ENCODE measurements around the gene PHACTR1. TPM values are rescaled to one million over a fixed set of nuclear protein-coding genes. Genes with fewer than 3 reads are reported as not detected.
A peak's percentile ranks its signal among the peaks of the same experiment; 100 is the strongest.

PHACTR1 gene
- total and polyA plus RNA-seq, 8 donors: 1.4 to 12.4 (median 9.3) TPM

GRCh38 chr6:13053006-13053461 lies 336.5 kb downstream of the PHACTR1 start:
- 74 to 77% methylated on average over 9 of the region's 9 CpGs for WGBS, 2 donors
- no peak for FAIRE-seq
- H3K9me3 ChIP-seq: no peaks in the 10 kb centered on the region
- intact Hi-C loops (cut with DNase I): no loop called here
- ATAC-seq: peak in 3 of 4 donors; percentile 22 to 57 (median 52)
- no peak for TF ChIP-seq CTCF (IDR thresholded peaks at IDR 0.05)
- H3K36me3 ChIP-seq: no peaks in the 10 kb centered on the region
- H3K4me3 ChIP-seq: no peak overlapping the region
- H3K4me1 ChIP-seq: no peaks in the 10 kb centered on the region
- DNase-seq: no peak
- H3K27ac ChIP-seq: no peak overlapping the region
- no peaks in the 10 kb centered on the region for H3K27me3 ChIP-seq

- Histone ChIP-seq H3K36me3 (no peaks in the 10 kb centered on the region), H3K4me3 (no peak overlapping the region), H3K27me3 (no peaks in the 10 kb centered on the region), H3K4me1 (no peaks in the 10 kb centered on the region), H3K9me3 (no peaks in the 10 kb centered on the region), H3K27ac (no peak overlapping the region)
- no peak for TF ChIP-seq CTCF (IDR thresholded peaks at IDR 0.05)
- intact Hi-C loops (cut with DNase I): no loop called here
- 98% methylated on average over 3 of the region's 3 CpGs for WGBS, 2 donors
- DNase-seq (no peak), ATAC-seq (no peak), FAIRE-seq (no peak)
These were observed 341.5 kb downstream of the PHACTR1 start for GRCh38 chr6:13058051-13058450.

GRCh38 chr6:13059026-13059425 lies 342.5 kb downstream of the PHACTR1 start:
- 68 to 94% methylated on average over 1 of the region's 1 CpG for WGBS, 2 donors
- no peak for FAIRE-seq
- TF ChIP-seq CTCF (IDR thresholded peaks at IDR 0.05): no peak

GRCh38 chr6:13063300-13063918 lies 346.8 kb downstream of the PHACTR1 start:
- no peaks in the 10 kb centered on the region for H3K27me3 ChIP-seq
- intact Hi-C loops (cut with DNase I): no loop called here
- H3K4me3 ChIP-seq: no peak overlapping the region
- no peaks in the 10 kb centered on the region for H3K9me3 ChIP-seq
- H3K4me1 ChIP-seq: no peaks in the 10 kb centered on the region
- no peak for FAIRE-seq
- no peak for DNase-seq
- no peaks in the 10 kb centered on the region for H3K36me3 ChIP-seq
- WGBS, 2 donors: 97 to 100% methylated on average over 3 of the region's 3 CpGs
- TF ChIP-seq CTCF (IDR thresholded peaks at IDR 0.05): no peak
- H3K27ac ChIP-seq: no peak overlapping the region
- ATAC-seq: no peak

More at GRCh38 chr6:13059026-13059425, 342.5 kb downstream of the PHACTR1 start:
- ATAC-seq (no peak), DNase-seq (no peak)
- H3K27ac ChIP-seq: no peak overlapping the region
- no peaks in the 10 kb centered on the region for H3K27me3 ChIP-seq
- no peaks in the 10 kb centered on the region for H3K9me3 ChIP-seq
- no peaks in the 10 kb centered on the region for H3K36me3 ChIP-seq
- no peak overlapping the region for H3K4me3 ChIP-seq
- H3K4me1 ChIP-seq: no peaks in the 10 kb centered on the region
- intact Hi-C loops (cut with DNase I): no loop called here

GRCh38 chr6:13065581-13065980 lies 349.0 kb downstream of the PHACTR1 start:
- no peaks in the 10 kb centered on the region for H3K4me1 ChIP-seq
- H3K27me3 ChIP-seq: no peaks in the 10 kb centered on the region
- no peak overlapping the region for H3K4me3 ChIP-seq
- no peak for DNase-seq
- no peaks in the 10 kb centered on the region for H3K36me3 ChIP-seq
- TF ChIP-seq CTCF (IDR thresholded peaks at IDR 0.05): no peak
- no peak overlapping the region for H3K27ac ChIP-seq
- no peaks in the 10 kb centered on the region for H3K9me3 ChIP-seq
- 19 to 38% methylated on average over 1 of the region's 1 CpG for WGBS, 2 donors
- FAIRE-seq: no peak
- ATAC-seq: no peak
- intact Hi-C loops (cut with DNase I): no loop called here

Measured in pancreas (tissue), 10 donors.